Measurements from ENCODE around the gene TMEM121B.

- TF ChIP-seq POLR2A (IDR thresholded peaks at IDR 0.05): no peak
- TF ChIP-seq, protein P1, sequence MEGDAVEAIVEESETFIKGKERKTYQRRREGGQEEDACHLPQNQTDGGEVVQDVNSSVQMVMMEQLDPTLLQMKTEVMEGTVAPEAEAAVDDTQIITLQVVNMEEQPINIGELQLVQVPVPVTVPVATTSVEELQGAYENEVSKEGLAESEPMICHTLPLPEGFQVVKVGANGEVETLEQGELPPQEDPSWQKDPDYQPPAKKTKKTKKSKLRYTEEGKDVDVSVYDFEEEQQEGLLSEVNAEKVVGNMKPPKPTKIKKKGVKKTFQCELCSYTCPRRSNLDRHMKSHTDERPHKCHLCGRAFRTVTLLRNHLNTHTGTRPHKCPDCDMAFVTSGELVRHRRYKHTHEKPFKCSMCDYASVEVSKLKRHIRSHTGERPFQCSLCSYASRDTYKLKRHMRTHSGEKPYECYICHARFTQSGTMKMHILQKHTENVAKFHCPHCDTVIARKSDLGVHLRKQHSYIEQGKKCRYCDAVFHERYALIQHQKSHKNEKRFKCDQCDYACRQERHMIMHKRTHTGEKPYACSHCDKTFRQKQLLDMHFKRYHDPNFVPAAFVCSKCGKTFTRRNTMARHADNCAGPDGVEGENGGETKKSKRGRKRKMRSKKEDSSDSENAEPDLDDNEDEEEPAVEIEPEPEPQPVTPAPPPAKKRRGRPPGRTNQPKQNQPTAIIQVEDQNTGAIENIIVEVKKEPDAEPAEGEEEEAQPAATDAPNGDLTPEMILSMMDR (IDR thresholded peaks at IDR 0.05): no peak
Measured at GRCh38 chr22:17143826-17144225, 22.7 kb upstream of the TMEM121B start.

Data from body of pancreas (tissue), 4 donors.